Keratinocyte (primary cell): ENCODE measurements around the gene SPHK1. TPM values are rescaled to one million over a fixed set of nuclear protein-coding genes. Genes with fewer than 3 reads are reported as not detected.

Experiments
- DNase-seq: peaks from one replicate; pipeline ENCODE4 v3.0.0-alpha.2; 2011; ENCODE audit warnings: low read depth, missing footprints, low spot score
- FAIRE-seq: peaks from 2 replicates; lab custom pipeline; 2011; peaks lifted over from hg19 to GRCh38; lab: Jason Lieb, UNC
- H2AFZ ChIP-seq: 2 replicates; pipeline ENCODE4 v1.6.0; 2012; ENCODE audit warnings: low read length, control low read depth, inconsistent platforms; ENCODE audit not compliant: control insufficient read depth
- H3K27ac ChIP-seq: 2 replicates; pipeline ENCODE4 v1.5.1; 2011; ENCODE audit warnings: low read length; ENCODE audit not compliant: control insufficient read depth, insufficient read depth
- H3K27me3 ChIP-seq: 3 replicates; pipeline ENCODE4 v1.6.0; 2011; ENCODE audit warnings: low read length; ENCODE audit not compliant: control insufficient read depth, insufficient read depth; ENCODE audit errors: extremely low read depth
- H3K36me3 ChIP-seq, 2 experiments: 2 replicates in 1 of 2; 3 replicates in 1 of 2; pipeline ENCODE4 v1.5.1; 2011; ENCODE audit warnings: low read length in 2 of 2, mild to moderate bottlenecking in 1 of 2; ENCODE audit not compliant: control insufficient read depth in 2 of 2, insufficient read depth in 2 of 2; ENCODE audit errors: extremely low read depth in 1 of 2
- H3K4me1 ChIP-seq: 3 replicates; pipeline ENCODE4 v1.5.1; 2011; ENCODE audit warnings: low read length; ENCODE audit not compliant: control insufficient read depth, insufficient read depth; ENCODE audit errors: extremely low read depth
- H3K4me2 ChIP-seq: 3 replicates; pipeline ENCODE4 v1.6.0; 2011; ENCODE audit warnings: low read depth, low read length; ENCODE audit not compliant: control insufficient read depth, insufficient read depth; ENCODE audit errors: extremely low read depth
- H3K4me3 ChIP-seq, 3 experiments: fragments of 200-600 bp in 1 of 3; sonication (generic) in 1 of 3; 2 replicates in 2 of 3; 3 replicates in 1 of 3; pipeline ENCODE4 v1.5.1; 2011 to 2016; ENCODE audit warnings: low read length in 3 of 3, mild to moderate bottlenecking in 3 of 3, control low read depth in 2 of 3, inconsistent platforms in 1 of 3, low read depth in 1 of 3, mixed read lengths in 1 of 3, mixed run types in 1 of 3, moderate library complexity in 1 of 3; ENCODE audit not compliant: control insufficient read depth in 2 of 3, insufficient read depth in 2 of 3; ENCODE audit errors: extremely low read depth in 1 of 3
- H3K79me2 ChIP-seq: 2 replicates; pipeline ENCODE4 v1.6.0; 2012; ENCODE audit warnings: low read length; ENCODE audit not compliant: control insufficient read depth, insufficient read depth
- H3K9ac ChIP-seq: 3 replicates; pipeline ENCODE4 v1.6.0; 2011; ENCODE audit warnings: low read length; ENCODE audit not compliant: control insufficient read depth, insufficient read depth; ENCODE audit errors: extremely low read depth
- H3K9me1 ChIP-seq: 3 replicates; pipeline ENCODE4 v1.6.0; 2011; ENCODE audit warnings: low read length; ENCODE audit not compliant: control insufficient read depth, insufficient read depth; ENCODE audit errors: extremely low read depth
- H3K9me3 ChIP-seq: 2 replicates; pipeline ENCODE4 v1.5.1; 2012; ENCODE audit warnings: low read depth, low read length; ENCODE audit not compliant: control insufficient read depth
- H4K20me1 ChIP-seq: 3 replicates; pipeline ENCODE4 v1.6.0; 2011; ENCODE audit warnings: low read length; ENCODE audit not compliant: control insufficient read depth, insufficient read depth; ENCODE audit errors: extremely low read depth
- EZH2 ChIP-seq: IDR thresholded peaks from one replicate; pipeline ENCODE4 v1.6.1; 2012; ENCODE audit warnings: inconsistent platforms, mild to moderate bottlenecking, low read length, moderate library complexity
- dilution Hi-C: fragments of 300-500 bp; cut with MboI; formaldehyde crosslinking; loops from one replicate; pipeline ENCODE4 v1.7.0; 2020; ENCODE audit warnings: low sequenced_read_pairs; ENCODE audit not compliant: extremely low pct_ligation_motif_present
- polyA plus RNA-seq, 5 experiments: library from polyadenylated mRNA; depleted of rRNA in 3 of 5; stranded (reverse) in 3 of 5; stranded (forward) in 1 of 5; unstranded in 1 of 5; fragments of >200 nt; gene quantifications; 1 replicate in 1 of 5; 2 replicates in 3 of 5; 3 replicates in 1 of 5; pipeline versions ENCODE4 v1.2.1 to v1.2.3, GENCODE V29; 2011 to 2012; ENCODE audit warnings: missing spikeins in 2 of 5, low read depth in 1 of 5, low replicate concordance in 1 of 5
- TF ChIP-seq, protein P1 (sequence below), 3 experiments: IDR thresholded peaks in 1 of 3; conservative IDR thresholded peaks in 1 of 3; optimal IDR thresholded peaks in 1 of 3; 2 replicates in 2 of 3; 3 replicates in 1 of 3; pipeline versions ENCODE3 to v1.5.1; 2011; ENCODE audit warnings: low read length in 3 of 3, mild to moderate bottlenecking in 3 of 3, moderate library complexity in 2 of 3, control low read depth in 1 of 3, inconsistent platforms in 1 of 3; ENCODE audit not compliant: insufficient read depth in 2 of 3; ENCODE audit errors: extremely low read depth in 1 of 3

SPHK1 gene
- polyA plus RNA-seq, 1 donor (not counting 4 experiments of a cell fraction or from before 2014, with no cell fraction given): 50.2 TPM

DNA sequence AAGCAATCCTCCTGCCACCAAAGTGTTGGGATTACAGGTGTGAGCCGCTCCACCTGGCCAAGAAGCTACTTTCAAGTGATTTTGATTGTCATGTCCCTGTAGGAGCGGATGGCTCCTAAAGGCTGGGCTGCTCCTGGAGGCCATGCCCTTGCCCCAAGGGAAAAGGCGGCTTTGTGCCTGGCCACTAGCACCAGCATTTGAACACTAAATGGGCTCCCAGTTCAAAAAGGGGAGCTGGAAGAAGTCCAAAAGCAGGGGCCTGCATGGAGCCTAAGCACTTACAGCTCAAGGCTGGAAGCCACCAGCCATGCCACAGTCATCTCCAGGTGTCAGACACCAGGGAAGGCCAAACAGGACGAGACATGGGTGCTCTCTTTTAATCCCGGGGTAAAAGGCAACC, 26.8 kb downstream of the SPHK1 start:
- Histone ChIP-seq H3K27me3 (no peaks in the 10 kb centered on the region), H3K4me2 (no peak overlapping the region), H4K20me1 (peaks cover 17% of the 10 kb centered on the region), H3K9me1 (peaks cover 2% of the 10 kb centered on the region), H3K4me1 (peaks cover 7% of the 10 kb centered on the region), H3K9me3 (no peaks in the 10 kb centered on the region), H3K27ac (no peak overlapping the region), H3K79me2 (peaks cover 32% of the 10 kb centered on the region), H3K36me3 (peaks cover 3% of the 10 kb centered on the region in 2 experiments), H2AFZ (no peak overlapping the region), H3K9ac (no peak overlapping the region), H3K4me3 (no peak overlapping the region)
- no peak for FAIRE-seq
- TF ChIP-seq, protein P1, sequence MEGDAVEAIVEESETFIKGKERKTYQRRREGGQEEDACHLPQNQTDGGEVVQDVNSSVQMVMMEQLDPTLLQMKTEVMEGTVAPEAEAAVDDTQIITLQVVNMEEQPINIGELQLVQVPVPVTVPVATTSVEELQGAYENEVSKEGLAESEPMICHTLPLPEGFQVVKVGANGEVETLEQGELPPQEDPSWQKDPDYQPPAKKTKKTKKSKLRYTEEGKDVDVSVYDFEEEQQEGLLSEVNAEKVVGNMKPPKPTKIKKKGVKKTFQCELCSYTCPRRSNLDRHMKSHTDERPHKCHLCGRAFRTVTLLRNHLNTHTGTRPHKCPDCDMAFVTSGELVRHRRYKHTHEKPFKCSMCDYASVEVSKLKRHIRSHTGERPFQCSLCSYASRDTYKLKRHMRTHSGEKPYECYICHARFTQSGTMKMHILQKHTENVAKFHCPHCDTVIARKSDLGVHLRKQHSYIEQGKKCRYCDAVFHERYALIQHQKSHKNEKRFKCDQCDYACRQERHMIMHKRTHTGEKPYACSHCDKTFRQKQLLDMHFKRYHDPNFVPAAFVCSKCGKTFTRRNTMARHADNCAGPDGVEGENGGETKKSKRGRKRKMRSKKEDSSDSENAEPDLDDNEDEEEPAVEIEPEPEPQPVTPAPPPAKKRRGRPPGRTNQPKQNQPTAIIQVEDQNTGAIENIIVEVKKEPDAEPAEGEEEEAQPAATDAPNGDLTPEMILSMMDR (optimal IDR thresholded peaks at IDR 0.05 in 1 of 3, IDR thresholded peaks at IDR 0.05 in 1 of 3, conservative IDR thresholded peaks at IDR 0.05 in 1 of 3; ENCODE audit: extremely low read depth in 1 of 3, insufficient read depth in 2 of 3, low read length in 3 of 3): no peak
- no peak for TF ChIP-seq EZH2
- dilution Hi-C loops: no loop called here
- no peak for DNase-seq

GRCh38 chr17:76414334-76415295, 30.2 kb downstream of the SPHK1 start:
- TF ChIP-seq EZH2: no peak
- TF ChIP-seq, protein P1 (optimal IDR thresholded peaks at IDR 0.05 in 1 of 3, IDR thresholded peaks at IDR 0.05 in 1 of 3, conservative IDR thresholded peaks at IDR 0.05 in 1 of 3; ENCODE audit: extremely low read depth in 1 of 3, insufficient read depth in 2 of 3, low read length in 3 of 3): no peak
- H3K36me3 ChIP-seq: peaks cover 4 to 8% of the 10 kb centered on the region in 2 experiments
- no peaks in the 10 kb centered on the region for H3K27me3 ChIP-seq
- no peak overlapping the region for H2AFZ ChIP-seq
- H3K79me2 ChIP-seq: peaks cover 40% of the 10 kb centered on the region
- no peak overlapping the region for H3K9ac ChIP-seq
- H3K4me2 ChIP-seq: no peak overlapping the region
- DNase-seq (no peak), FAIRE-seq (no peak)
- H3K27ac ChIP-seq: no peak overlapping the region
- H3K4me3 ChIP-seq: no peak overlapping the region
- H3K9me3 ChIP-seq: no peaks in the 10 kb centered on the region
- H3K9me1 ChIP-seq: peaks cover 2% of the 10 kb centered on the region
- dilution Hi-C loops: no loop called here
- peaks cover 9% of the 10 kb centered on the region for H4K20me1 ChIP-seq
- peaks cover 7% of the 10 kb centered on the region for H3K4me1 ChIP-seq
